ENCODE data around the gene DLL1.

DLL1 gene

DNA sequence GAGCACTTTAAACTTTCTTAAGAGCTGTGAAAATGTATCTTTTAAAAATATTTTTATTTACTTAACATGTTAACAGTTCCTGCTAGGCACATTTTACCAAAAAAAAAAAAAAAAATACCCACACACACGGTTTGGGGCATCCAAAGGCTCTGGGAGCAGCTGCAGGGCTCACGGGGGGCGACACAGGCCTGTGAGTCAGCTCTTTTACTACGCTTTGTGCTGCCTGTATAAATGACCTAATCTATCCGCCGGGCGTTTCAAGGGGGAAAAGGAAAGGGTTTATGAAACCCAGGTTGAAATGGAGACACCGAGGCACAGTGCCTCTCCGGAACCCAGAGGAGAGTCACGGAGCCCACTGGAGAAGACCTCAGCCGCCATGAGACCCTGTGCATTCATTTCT lies 40.4 kb downstream of the DLL1 start:
- H2AFZ ChIP-seq (ENCODE audit: low read depth, low read length): no peak overlapping the region
- TF ChIP-seq, protein P1, sequence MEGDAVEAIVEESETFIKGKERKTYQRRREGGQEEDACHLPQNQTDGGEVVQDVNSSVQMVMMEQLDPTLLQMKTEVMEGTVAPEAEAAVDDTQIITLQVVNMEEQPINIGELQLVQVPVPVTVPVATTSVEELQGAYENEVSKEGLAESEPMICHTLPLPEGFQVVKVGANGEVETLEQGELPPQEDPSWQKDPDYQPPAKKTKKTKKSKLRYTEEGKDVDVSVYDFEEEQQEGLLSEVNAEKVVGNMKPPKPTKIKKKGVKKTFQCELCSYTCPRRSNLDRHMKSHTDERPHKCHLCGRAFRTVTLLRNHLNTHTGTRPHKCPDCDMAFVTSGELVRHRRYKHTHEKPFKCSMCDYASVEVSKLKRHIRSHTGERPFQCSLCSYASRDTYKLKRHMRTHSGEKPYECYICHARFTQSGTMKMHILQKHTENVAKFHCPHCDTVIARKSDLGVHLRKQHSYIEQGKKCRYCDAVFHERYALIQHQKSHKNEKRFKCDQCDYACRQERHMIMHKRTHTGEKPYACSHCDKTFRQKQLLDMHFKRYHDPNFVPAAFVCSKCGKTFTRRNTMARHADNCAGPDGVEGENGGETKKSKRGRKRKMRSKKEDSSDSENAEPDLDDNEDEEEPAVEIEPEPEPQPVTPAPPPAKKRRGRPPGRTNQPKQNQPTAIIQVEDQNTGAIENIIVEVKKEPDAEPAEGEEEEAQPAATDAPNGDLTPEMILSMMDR (IDR thresholded peaks at IDR 0.05; ENCODE audit: borderline replicate concordance, extremely low read depth, low read length, poor library complexity, severe bottlenecking): no peak
- TF ChIP-seq EZH2 (IDR thresholded peaks at IDR 0.05; ENCODE audit: borderline replicate concordance, low read depth, low read length, severe bottlenecking): no peak
- no peaks in the 10 kb centered on the region for H3K9me3 ChIP-seq (ENCODE audit: insufficient read depth, low read length, severe bottlenecking)
- H3K27ac ChIP-seq (ENCODE audit: low read length): no peak overlapping the region
- ATAC-seq (ENCODE audit: insufficient read depth, low read depth) (no peak), DNase-seq (no peak)
- no peaks in the 10 kb centered on the region for H3K27me3 ChIP-seq (ENCODE audit: insufficient read depth, low read length, poor library complexity)
- no peaks in the 10 kb centered on the region for H3K79me2 ChIP-seq (ENCODE audit: insufficient read depth, low read length)
- no peaks in the 10 kb centered on the region for H4K20me1 ChIP-seq (ENCODE audit: insufficient read depth, low read length)
- H3K9ac ChIP-seq (ENCODE audit: low read depth, low read length): no peak overlapping the region
- H3K4me1 ChIP-seq (ENCODE audit: insufficient read depth, low read length): no peaks in the 10 kb centered on the region
- H3K36me3 ChIP-seq (ENCODE audit: insufficient read depth, low read length): no peaks in the 10 kb centered on the region
- H3K4me2 ChIP-seq (ENCODE audit: insufficient read depth, low read length): no peak overlapping the region
- H3K4me3 ChIP-seq (ENCODE audit: low read depth in 1 of 2, low read length in 2 of 2): no peak overlapping the region

DNA sequence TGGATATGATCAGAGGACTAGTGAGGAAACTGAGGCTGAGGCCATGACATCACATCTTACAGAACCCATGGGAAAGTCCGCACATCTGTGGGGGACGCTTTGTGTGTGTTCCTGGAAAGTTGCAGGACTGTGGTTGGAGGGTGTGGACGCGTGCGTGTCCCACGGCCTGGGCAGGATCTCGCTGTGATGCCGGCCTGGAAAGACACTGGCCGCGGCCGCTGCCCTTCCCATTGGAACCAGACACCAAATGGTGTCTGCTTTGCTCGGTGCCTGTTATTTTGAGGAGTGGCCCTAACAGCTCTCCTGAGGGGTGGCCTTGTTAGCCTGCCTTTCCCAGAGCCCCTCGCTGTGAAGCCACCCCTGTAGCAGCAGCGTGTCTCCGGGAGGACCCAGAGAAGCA lies 41.1 kb downstream of the DLL1 start:
- Histone ChIP-seq H3K27ac (ENCODE audit: low read length) (no peak overlapping the region), H3K4me3 (ENCODE audit: low read depth in 1 of 2, low read length in 2 of 2) (no peak overlapping the region), H3K9me3 (ENCODE audit: insufficient read depth, low read length, severe bottlenecking) (no peaks in the 10 kb centered on the region), H3K4me1 (ENCODE audit: insufficient read depth, low read length) (no peaks in the 10 kb centered on the region), H3K27me3 (ENCODE audit: insufficient read depth, low read length, poor library complexity) (no peaks in the 10 kb centered on the region), H4K20me1 (ENCODE audit: insufficient read depth, low read length) (no peaks in the 10 kb centered on the region), H3K9ac (ENCODE audit: low read depth, low read length) (no peak overlapping the region), H2AFZ (ENCODE audit: low read depth, low read length) (no peak overlapping the region), H3K36me3 (ENCODE audit: insufficient read depth, low read length) (no peaks in the 10 kb centered on the region), H3K79me2 (ENCODE audit: insufficient read depth, low read length) (no peaks in the 10 kb centered on the region), H3K4me2 (ENCODE audit: insufficient read depth, low read length) (no peak overlapping the region)
- DNase-seq: no peak
- ATAC-seq (ENCODE audit: insufficient read depth, low read depth): no peak
- no peak for TF ChIP-seq EZH2 (IDR thresholded peaks at IDR 0.05; ENCODE audit: borderline replicate concordance, low read depth, low read length, severe bottlenecking)
- TF ChIP-seq, protein P1 (IDR thresholded peaks at IDR 0.05; ENCODE audit: borderline replicate concordance, extremely low read depth, low read length, poor library complexity, severe bottlenecking): no peak

DNA sequence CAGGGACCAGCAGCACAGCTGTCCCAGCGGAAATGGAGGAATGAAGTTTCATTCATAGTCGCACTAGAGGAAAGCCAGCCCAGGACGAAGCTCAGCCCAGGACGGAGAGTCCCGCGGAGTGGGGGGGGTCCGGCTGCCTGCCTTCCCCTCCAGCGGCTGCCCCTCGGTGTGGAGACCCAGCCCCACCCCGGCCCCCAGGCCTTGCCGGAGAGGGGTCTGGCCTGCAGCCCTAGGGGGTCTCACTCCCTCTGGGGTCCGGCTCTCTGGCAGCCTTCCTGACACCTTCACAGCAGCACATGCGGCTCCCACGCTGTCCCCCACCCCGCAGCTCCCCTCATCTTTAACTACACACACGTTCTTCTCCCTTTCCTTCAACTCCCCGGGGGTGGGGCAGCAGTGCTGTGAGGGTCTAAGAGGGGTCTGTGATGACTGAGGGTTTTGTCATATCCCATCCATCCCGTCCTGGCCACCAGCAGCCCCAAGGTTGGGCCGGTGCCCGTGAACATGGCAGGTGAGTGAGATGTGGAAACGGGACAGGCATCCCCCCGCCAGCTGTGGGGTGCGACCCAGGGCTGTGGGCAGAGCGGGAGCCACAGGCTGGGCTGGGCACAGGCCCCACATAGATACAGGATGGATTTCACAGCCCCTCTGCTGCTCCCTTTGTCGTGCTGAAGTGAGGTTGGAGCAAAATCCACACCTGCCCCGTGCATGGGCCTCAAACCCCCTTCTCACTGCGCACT lies 41.8 kb downstream of the DLL1 start:
- H3K36me3 ChIP-seq (ENCODE audit: insufficient read depth, low read length): no peaks in the 10 kb centered on the region
- H3K4me1 ChIP-seq (ENCODE audit: insufficient read depth, low read length): no peaks in the 10 kb centered on the region
- H3K4me3 ChIP-seq (ENCODE audit: low read depth in 1 of 2, low read length in 2 of 2): no peak overlapping the region
- no peak overlapping the region for H3K9ac ChIP-seq (ENCODE audit: low read depth, low read length)
- ATAC-seq (ENCODE audit: insufficient read depth, low read depth): no peak
- no peaks in the 10 kb centered on the region for H3K79me2 ChIP-seq (ENCODE audit: insufficient read depth, low read length)
- H3K27ac ChIP-seq (ENCODE audit: low read length): no peak overlapping the region
- DNase-seq: no peak
- H2AFZ ChIP-seq (ENCODE audit: low read depth, low read length): no peak overlapping the region
- TF ChIP-seq EZH2 (IDR thresholded peaks at IDR 0.05; ENCODE audit: borderline replicate concordance, low read depth, low read length, severe bottlenecking): no peak
- TF ChIP-seq, protein P1 (IDR thresholded peaks at IDR 0.05; ENCODE audit: borderline replicate concordance, extremely low read depth, low read length, poor library complexity, severe bottlenecking): no peak
- no peaks in the 10 kb centered on the region for H4K20me1 ChIP-seq (ENCODE audit: insufficient read depth, low read length)
- no peaks in the 10 kb centered on the region for H3K9me3 ChIP-seq (ENCODE audit: insufficient read depth, low read length, severe bottlenecking)
- no peak overlapping the region for H3K4me2 ChIP-seq (ENCODE audit: insufficient read depth, low read length)
- no peaks in the 10 kb centered on the region for H3K27me3 ChIP-seq (ENCODE audit: insufficient read depth, low read length, poor library complexity)

Measured in DND-41 (cell line).